Measurements from ENCODE around the gene NTRK3. TPM values are rescaled to one million over a fixed set of nuclear protein-coding genes. Genes with fewer than 3 reads are reported as not detected.
A peak's percentile ranks its signal among the peaks of the same experiment; 100 is the strongest.

NTRK3 gene
- total and polyA plus RNA-seq, 12 donors, result 1.6 to 8.5 (median 3.3) TPM

GRCh38 chr15:88003541-88004327 is 252.8 kb downstream of the NTRK3 start:
- Histone ChIP-seq H3K4me3 (no peak overlapping the region), H3K27me3 (no peaks in the 10 kb centered on the region), H3K36me3 (replicated peaks in 1 of 2) (no peaks in the 10 kb centered on the region), H3K27ac (no peak overlapping the region), H3K4me1 (replicated peaks in 1 of 2) (no peaks in the 10 kb centered on the region), H3K9me3 (replicated peaks in 1 of 3) (no peaks in the 10 kb centered on the region)
- intact Hi-C loops (cut with DNase I), result no loop called here
- no peak for DNase-seq
- 81 to 86% (median 84%) methylated on average over 2 of the region's 2 CpGs for WGBS, 4 donors
- no peak for TF ChIP-seq CTCF (IDR thresholded peaks at IDR 0.05)
- TF ChIP-seq POLR2A (IDR thresholded peaks at IDR 0.05), result no peak

- Histone ChIP-seq H3K4me3 (no peak overlapping the region), H3K36me3 (replicated peaks in 1 of 2) (no peaks in the 10 kb centered on the region), H3K27ac (no peak overlapping the region), H3K4me1 (replicated peaks in 1 of 2) (no peaks in the 10 kb centered on the region), H3K9me3 (replicated peaks in 1 of 3) (no peaks in the 10 kb centered on the region), H3K27me3 (no peaks in the 10 kb centered on the region)
- no peak for TF ChIP-seq CTCF (IDR thresholded peaks at IDR 0.05)
- TF ChIP-seq POLR2A (IDR thresholded peaks at IDR 0.05), result no peak
- intact Hi-C loops (cut with DNase I), result no loop called here
- DNase-seq, result peak in 1 of 7 donors; percentile 6
- WGBS, 4 donors, result 50 to 57% (median 54%) methylated on average over 4 of the region's 4 CpGs
Observed at GRCh38 chr15:88002706-88003105, 253.8 kb downstream of the NTRK3 start.

GRCh38 chr15:87998630-87999029 is 257.9 kb downstream of the NTRK3 start:
- Histone ChIP-seq H3K36me3 (replicated peaks in 1 of 2) (no peaks in the 10 kb centered on the region), H3K27ac (no peak overlapping the region), H3K4me1 (replicated peaks in 1 of 2) (no peaks in the 10 kb centered on the region), H3K4me3 (no peak overlapping the region), H3K27me3 (no peaks in the 10 kb centered on the region), H3K9me3 (replicated peaks in 1 of 3) (no peaks in the 10 kb centered on the region)
- TF ChIP-seq POLR2A (IDR thresholded peaks at IDR 0.05), result no peak
- TF ChIP-seq CTCF (IDR thresholded peaks at IDR 0.05), result no peak
- no peak for DNase-seq
- intact Hi-C loops (cut with DNase I), result no loop called here

- Histone ChIP-seq H3K9me3 (replicated peaks in 1 of 3) (no peaks in the 10 kb centered on the region), H3K4me1 (replicated peaks in 1 of 2) (no peaks in the 10 kb centered on the region), H3K27ac (no peak overlapping the region), H3K36me3 (replicated peaks in 1 of 2) (no peaks in the 10 kb centered on the region), H3K4me3 (no peak overlapping the region), H3K27me3 (no peaks in the 10 kb centered on the region)
- DNase-seq, result peak in 3 of 7 donors; percentile 20 to 25 (median 23)
- WGBS, 4 donors, result 77 to 94% (median 84%) methylated on average over 2 of the region's 2 CpGs
- intact Hi-C loops (cut with DNase I), result no loop called here
- no peak for TF ChIP-seq CTCF (IDR thresholded peaks at IDR 0.05)
- no peak for TF ChIP-seq POLR2A (IDR thresholded peaks at IDR 0.05)
Observed at GRCh38 chr15:87986776-87987175, 269.8 kb downstream of the NTRK3 start.
